Right forelimb (tissue), 1 donor: Measurements from ENCODE around the gene ZRANB1.

Experiments
- DNase-seq: peaks from one replicate; pipeline ENCODE4 v3.0.0-alpha.2; 2018

ZRANB1 gene

GRCh38 chr10:124996127-124996853 is 54.4 kb downstream of the ZRANB1 start:
- no peak for DNase-seq

GRCh38 chr10:124996854-124997215 is 54.9 kb downstream of the ZRANB1 start:
- DNase-seq = no peak

- no peak for DNase-seq
These were observed 55.4 kb downstream of the ZRANB1 start for GRCh38 chr10:124997306-124997705.

GRCh38 chr10:124997771-124998623 is 56.1 kb downstream of the ZRANB1 start:
- peak; percentile 56 for DNase-seq

GRCh38 chr10:124998624-124999291 is 56.8 kb downstream of the ZRANB1 start:
- peak; percentile 53 for DNase-seq

GRCh38 chr10:124999433-125000365 is 57.8 kb downstream of the ZRANB1 start:
- DNase-seq = peak; percentile 76

- DNase-seq = peak; percentile 52
These were observed 58.7 kb downstream of the ZRANB1 start for GRCh38 chr10:125000366-125001312.

- DNase-seq = peak; percentile 43
These were observed 59.6 kb downstream of the ZRANB1 start for GRCh38 chr10:125001313-125002046.

- peak; percentile 32 for DNase-seq
These were observed 60.1 kb downstream of the ZRANB1 start for GRCh38 chr10:125002047-125002422.

- peak; percentile 33 for DNase-seq
These were observed 60.7 kb downstream of the ZRANB1 start for GRCh38 chr10:125002423-125003145.

- peak; percentile 38 for DNase-seq
These were observed 61.4 kb downstream of the ZRANB1 start for GRCh38 chr10:125003146-125003900.

- DNase-seq = no peak
These were observed 62.1 kb downstream of the ZRANB1 start for GRCh38 chr10:125003901-125004467.

- peak; percentile 24 for DNase-seq
These were observed 62.8 kb downstream of the ZRANB1 start for GRCh38 chr10:125004571-125005311.

- DNase-seq = no peak
These were observed 63.6 kb downstream of the ZRANB1 start for GRCh38 chr10:125005312-125006187.

GRCh38 chr10:125006188-125006680 is 64.3 kb downstream of the ZRANB1 start:
- no peak for DNase-seq

GRCh38 chr10:125006921-125007426 is 65.1 kb downstream of the ZRANB1 start:
- DNase-seq = no peak
